NCI-H1092 treated with DMSO at 0.1 percent for 48 hours (cell line): Measurements from ENCODE around the gene MBD5.

Experiments
- DNase-seq: peaks from one replicate; lab custom pipeline; 2025; lab: John Stamatoyannopoulos, UW

The MBD5 gene

GRCh38 chr2:148023861-148024260 is 3.0 kb downstream of the MBD5 start:
- no peak for DNase-seq

GRCh38 chr2:148026573-148026972 is 5.7 kb downstream of the MBD5 start:
- no peak for DNase-seq

- no peak for DNase-seq
Measured at GRCh38 chr2:148027822-148028221, 6.9 kb downstream of the MBD5 start.

- DNase-seq = no peak
Measured at GRCh38 chr2:148028781-148029180, 7.9 kb downstream of the MBD5 start.

- DNase-seq = no peak
Measured at GRCh38 chr2:148031152-148031551, 10.3 kb downstream of the MBD5 start.

GRCh38 chr2:148032215-148032614 is 11.3 kb downstream of the MBD5 start:
- no peak for DNase-seq

GRCh38 chr2:148039783-148040182 is 18.9 kb downstream of the MBD5 start:
- no peak for DNase-seq

- no peak for DNase-seq
Measured at GRCh38 chr2:148042219-148042618, 21.3 kb downstream of the MBD5 start.

- no peak for DNase-seq
Measured at GRCh38 chr2:148044322-148044721, 23.4 kb downstream of the MBD5 start.

- no peak for DNase-seq
Measured at GRCh38 chr2:148046802-148047201, 25.9 kb downstream of the MBD5 start.

GRCh38 chr2:148048475-148049221 is 27.8 kb downstream of the MBD5 start:
- DNase-seq = no peak

GRCh38 chr2:148049284-148049683 is 28.4 kb downstream of the MBD5 start:
- DNase-seq = no peak

- no peak for DNase-seq
Measured at GRCh38 chr2:148052687-148053086, 31.8 kb downstream of the MBD5 start.

GRCh38 chr2:148058641-148059040 is 37.8 kb downstream of the MBD5 start:
- no peak for DNase-seq

GRCh38 chr2:148063633-148064032 is 42.7 kb downstream of the MBD5 start:
- DNase-seq = no peak

GRCh38 chr2:148065936-148066335 is 45.0 kb downstream of the MBD5 start:
- DNase-seq = no peak

GRCh38 chr2:148067801-148068200 is 46.9 kb downstream of the MBD5 start:
- DNase-seq = no peak

GRCh38 chr2:148071351-148071750 is 50.5 kb downstream of the MBD5 start:
- no peak for DNase-seq

GRCh38 chr2:148096012-148096411 is 75.1 kb downstream of the MBD5 start:
- no peak for DNase-seq

- no peak for DNase-seq
Measured at GRCh38 chr2:148102641-148103040, 81.8 kb downstream of the MBD5 start.

GRCh38 chr2:148103946-148104345 is 83.1 kb downstream of the MBD5 start:
- no peak for DNase-seq

- DNase-seq = no peak
Measured at GRCh38 chr2:148106331-148106730, 85.4 kb downstream of the MBD5 start.

- no peak for DNase-seq
Measured at GRCh38 chr2:148108385-148108784, 87.5 kb downstream of the MBD5 start.

GRCh38 chr2:148110184-148110583 is 89.3 kb downstream of the MBD5 start:
- no peak for DNase-seq
